Naive thymus-derived CD4-positive, alpha-beta T cell (primary cell): ENCODE data around the gene ANKS1B. TPM values are rescaled to one million over a fixed set of nuclear protein-coding genes. Genes with fewer than 3 reads are reported as not detected.
"Not testable (repeated sequence)": the region's sequence is repeated elsewhere in the genome, so short reads cannot be mapped to it uniquely, and the experiment has no call there.

ENCODE experiments used
- ATAC-seq: fragments of 150-1000 bp; cut with Tn5 transposase; 2 replicates; pipeline ENCODE4 v1.10.0; 2021; ENCODE audit warnings: mild to moderate bottlenecking, moderate library complexity
- CTCF ChIA-PET: fragments of 350-600 bp; sonication (Branson Sonifier 250); formaldehyde crosslinking; loops from one replicate; lab custom pipeline; 2021; ENCODE audit warnings: antibody characterized with exemption; lab: Charles Lee
- POLR2A ChIA-PET: fragments of 350-600 bp; sonication (Branson Sonifier 250); formaldehyde crosslinking; loops from one replicate; lab custom pipeline; 2021; ENCODE audit warnings: antibody characterized with exemption, inconsistent platforms; lab: Charles Lee
- DNase-seq, 9 donors: peaks; one replicate each; pipeline versions ENCODE4 v3.0.0 to v3.0.0-alpha.2; 2020 to 2022; ENCODE audit warnings: mixed read lengths in 1 of 9
- H3K27ac ChIP-seq: one replicate; pipeline ENCODE4 v1.7.0; 2013; ENCODE audit warnings: mild to moderate bottlenecking, low read depth, low read length, moderate library complexity
- H3K27me3 ChIP-seq, 2 donors: one replicate each; pipeline ENCODE4 v1.7.0; 2013; ENCODE audit warnings: low read length in 2 of 2, mild to moderate bottlenecking in 2 of 2, moderate library complexity in 2 of 2; ENCODE audit not compliant: control insufficient read depth in 2 of 2, insufficient read depth in 2 of 2
- H3K36me3 ChIP-seq, 3 experiments: 1 replicate in 2 of 3; 2 replicates in 1 of 3; pipeline ENCODE4 v1.7.0; 2013; ENCODE audit warnings: low read length in 3 of 3, mild to moderate bottlenecking in 3 of 3, moderate library complexity in 1 of 3; ENCODE audit not compliant: insufficient read depth in 3 of 3, control insufficient read depth in 2 of 3
- H3K4me1 ChIP-seq, 2 donors: one replicate each; pipeline ENCODE4 v1.7.0; 2013; ENCODE audit warnings: low read length in 2 of 2, mild to moderate bottlenecking in 2 of 2, moderate library complexity in 1 of 2; ENCODE audit not compliant: control insufficient read depth in 2 of 2, insufficient read depth in 2 of 2
- H3K4me3 ChIP-seq: 2 replicates; pipeline ENCODE4 v1.7.0; 2013; ENCODE audit warnings: mild to moderate bottlenecking, low read length
- H3K9me3 ChIP-seq, 3 experiments: 1 replicate in 2 of 3; 2 replicates in 1 of 3; pipeline ENCODE4 v1.7.0; 2013; ENCODE audit warnings: low read length in 3 of 3; ENCODE audit not compliant: control insufficient read depth in 2 of 3
- H3K27ac Mint-ChIP-seq, 9 donors: one replicate each; pipeline ENCODE4 v1.8.0; 2020 to 2022; ENCODE audit warnings: mixed read lengths in 9 of 9, mild to moderate bottlenecking in 8 of 9, moderate library complexity in 5 of 9, inconsistent platforms in 2 of 9
- H3K27me3 Mint-ChIP-seq, 5 donors: one replicate each; pipeline ENCODE4 v1.8.0; 2021 to 2022; ENCODE audit warnings: mixed read lengths in 5 of 5, mild to moderate bottlenecking in 1 of 5
- H3K36me3 Mint-ChIP-seq, 5 donors: one replicate each; pipeline ENCODE4 v1.8.0; 2020 to 2022; ENCODE audit warnings: mixed read lengths in 5 of 5, mild to moderate bottlenecking in 3 of 5, inconsistent platforms in 1 of 5
- H3K4me1 Mint-ChIP-seq, 7 donors: one replicate each; pipeline ENCODE4 v1.8.0; 2020 to 2022; ENCODE audit warnings: mixed read lengths in 7 of 7, mild to moderate bottlenecking in 3 of 7, inconsistent platforms in 1 of 7
- H3K4me3 Mint-ChIP-seq, 10 donors: one replicate each; pipeline ENCODE4 v1.8.0; 2020 to 2022; ENCODE audit warnings: mild to moderate bottlenecking in 10 of 10, mixed read lengths in 10 of 10, moderate library complexity in 6 of 10, inconsistent platforms in 2 of 10
- H3K9me3 Mint-ChIP-seq, 11 donors: one replicate each; pipeline ENCODE4 v1.8.0; 2020 to 2022; ENCODE audit warnings: mixed read lengths in 11 of 11, mild to moderate bottlenecking in 4 of 11, inconsistent platforms in 1 of 11, moderate library complexity in 1 of 11
- intact Hi-C, 2 donors: fragments of 100-400 bp; cut with micrococcal nuclease; formaldehyde crosslinking; loops; one replicate each; pipeline ENCODE4 v1.15.1; 2023
- polyA plus RNA-seq, 2 donors: library from polyadenylated mRNA; unstranded; fragments of 300-500 nt; fragmentation: Illumina TruSeq; gene quantifications; one replicate each; pipeline ENCODE4 v1.2.3, GENCODE V29; 2021
- total RNA-seq, 6 experiments: library from RNA in 5 of 6; stranded (reverse) in 5 of 6; gene quantifications; 1 replicate in 5 of 6; 2 replicates in 1 of 6; pipeline ENCODE4 v1.2.3 and lab custom pipeline; 2021 to 2026

ANKS1B gene
- total and polyA plus RNA-seq, 7 experiments from 2014 or later: 0.97 TPM; not detected in 6

DNA sequence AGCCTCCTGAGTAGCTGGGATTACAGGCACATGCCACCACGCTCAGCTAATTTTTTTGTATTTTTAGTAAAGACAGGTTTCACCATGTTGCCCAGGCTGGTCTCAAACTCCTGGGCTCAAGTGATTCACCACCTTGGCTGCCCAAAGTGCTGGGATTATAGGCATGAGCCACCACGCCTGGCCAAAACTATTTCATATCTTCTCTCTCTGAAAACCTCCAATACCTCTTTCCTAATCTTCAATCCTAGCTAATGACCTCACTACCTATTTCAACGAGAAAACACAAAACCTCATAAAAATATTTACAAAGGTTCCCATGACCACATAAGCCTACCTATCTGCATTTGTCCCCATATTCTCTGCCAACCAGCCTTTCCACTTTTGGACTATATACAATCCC is 32.3 kb upstream of the ANKS1B start:
- Mint-ChIP-seq H3K27ac (peak overlapping the region in 1 of 9 donors; percentile 1), H3K36me3 (peaks cover 0 to 7% (median 6%) of the 10 kb centered on the region in 5 donors), H3K27me3 (no peaks in the 10 kb centered on the region), H3K4me1 (no peaks in the 10 kb centered on the region), H3K9me3 (peaks cover 7 to 28% (median 10%) of the 10 kb centered on the region in 11 donors), H3K4me3 (no peak overlapping the region)
- no peak overlapping the region for H3K4me3 ChIP-seq
- no peaks in the 10 kb centered on the region for H3K4me1 ChIP-seq
- no peak overlapping the region for H3K27ac ChIP-seq
- no peaks in the 10 kb centered on the region for H3K9me3 ChIP-seq
- DNase-seq (no peak), ATAC-seq (no peak)
- no peaks in the 10 kb centered on the region for H3K36me3 ChIP-seq
- no peaks in the 10 kb centered on the region for H3K27me3 ChIP-seq
- CTCF ChIA-PET: no interaction called here
- intact Hi-C loops: no loop called here
- POLR2A ChIA-PET: no interaction called here

GRCh38 chr12:100016304-100016703 is 31.6 kb upstream of the ANKS1B start:
- H3K4me1 ChIP-seq, H3K27me3 Mint-ChIP-seq, DNase-seq, POLR2A ChIA-PET, H3K4me3 ChIP-seq, H3K27me3 ChIP-seq, intact Hi-C loops, H3K9me3 ChIP-seq, H3K36me3 Mint-ChIP-seq, H3K27ac ChIP-seq, H3K4me1 Mint-ChIP-seq, CTCF ChIA-PET, H3K4me3 Mint-ChIP-seq, H3K27ac Mint-ChIP-seq, ATAC-seq, H3K36me3 ChIP-seq: not testable (repeated sequence)
- peaks cover under 1 to 25% (median 11%) of the 10 kb centered on the region in 11 donors for H3K9me3 Mint-ChIP-seq

GRCh38 chr12:100005846-100006245 is 21.1 kb upstream of the ANKS1B start:
- H3K27ac ChIP-seq, H3K4me1 Mint-ChIP-seq, H3K36me3 Mint-ChIP-seq, H3K27me3 Mint-ChIP-seq, ATAC-seq, H3K4me3 ChIP-seq, H3K4me3 Mint-ChIP-seq, CTCF ChIA-PET, H3K27ac Mint-ChIP-seq, H3K36me3 ChIP-seq, H3K9me3 ChIP-seq, POLR2A ChIA-PET, H3K4me1 ChIP-seq, DNase-seq, H3K27me3 ChIP-seq, intact Hi-C loops: not testable (repeated sequence)
- peaks cover 0 to 25% (median 8%) of the 10 kb centered on the region in 11 donors for H3K9me3 Mint-ChIP-seq

DNA sequence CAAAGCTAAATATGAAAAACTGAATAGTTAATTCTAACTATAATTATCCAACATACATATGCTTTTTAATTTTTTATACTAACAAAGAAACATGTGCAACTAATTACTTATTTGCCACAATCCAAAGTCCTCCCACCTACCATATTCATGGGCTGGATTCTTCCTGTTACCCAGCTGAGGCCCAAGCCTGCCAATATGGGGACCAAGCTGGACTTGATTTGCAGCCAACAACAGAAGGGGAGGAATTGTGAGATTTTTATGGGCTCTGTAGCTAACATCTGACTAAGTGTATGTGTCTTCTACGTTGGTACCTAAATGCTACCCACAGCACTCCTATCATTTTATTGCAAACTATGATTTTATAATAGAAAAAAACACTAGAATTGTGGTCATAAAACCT is 13.1 kb upstream of the ANKS1B start:
- POLR2A ChIA-PET: no interaction called here
- H3K36me3 Mint-ChIP-seq: peaks cover 0 to 4% (median 0%) of the 10 kb centered on the region in 5 donors
- H3K4me1 Mint-ChIP-seq: no peaks in the 10 kb centered on the region
- peaks cover 5 to 46% (median 18%) of the 10 kb centered on the region in 11 donors for H3K9me3 Mint-ChIP-seq
- CTCF ChIA-PET: no interaction called here
- ATAC-seq (no peak), DNase-seq (no peak)
- Histone ChIP-seq H3K4me1 (no peaks in the 10 kb centered on the region), H3K4me3 (no peak overlapping the region), H3K9me3 (peaks cover 0 to 8% (median 0%) of the 10 kb centered on the region in 3 experiments), H3K27me3 (no peaks in the 10 kb centered on the region), H3K36me3 (no peaks in the 10 kb centered on the region), H3K27ac (no peak overlapping the region)
- intact Hi-C loops: no loop called here
- H3K27ac Mint-ChIP-seq: no peak overlapping the region
- no peaks in the 10 kb centered on the region for H3K27me3 Mint-ChIP-seq
- no peak overlapping the region for H3K4me3 Mint-ChIP-seq

DNA sequence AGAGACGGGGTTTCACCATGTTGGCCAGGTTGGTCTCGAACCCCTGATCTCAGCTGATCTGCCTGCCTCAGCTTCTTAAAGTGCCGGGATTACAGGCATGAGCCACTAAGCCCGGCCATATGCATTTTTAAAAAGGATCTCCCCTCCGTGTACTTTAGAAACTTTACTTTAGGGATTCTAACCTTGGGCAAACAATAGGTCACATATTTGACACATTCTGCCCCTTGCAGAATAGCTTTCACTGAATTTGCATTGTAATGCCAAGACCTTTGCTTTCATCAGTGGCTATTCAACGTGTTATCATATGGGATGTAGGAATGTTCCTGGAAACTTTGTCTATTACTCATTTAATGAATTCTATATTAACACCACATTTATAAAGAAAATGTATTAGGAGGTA is 11.4 kb upstream of the ANKS1B start:
- POLR2A ChIA-PET: no interaction called here
- ATAC-seq (no peak), DNase-seq (no peak)
- Mint-ChIP-seq H3K4me3 (no peak overlapping the region), H3K36me3 (peaks cover 0 to 4% (median 0%) of the 10 kb centered on the region in 5 donors), H3K27ac (no peak overlapping the region), H3K4me1 (no peaks in the 10 kb centered on the region), H3K9me3 (peaks cover 5 to 46% (median 18%) of the 10 kb centered on the region in 11 donors), H3K27me3 (peaks cover 0 to 7% (median 2%) of the 10 kb centered on the region in 5 donors)
- intact Hi-C loops: no loop called here
- CTCF ChIA-PET: no interaction called here
- Histone ChIP-seq H3K4me1 (no peaks in the 10 kb centered on the region), H3K4me3 (no peak overlapping the region), H3K36me3 (no peaks in the 10 kb centered on the region), H3K27me3 (no peaks in the 10 kb centered on the region), H3K9me3 (peaks cover 0 to 8% (median 0%) of the 10 kb centered on the region in 3 experiments), H3K27ac (no peak overlapping the region)

- Histone ChIP-seq H3K27ac (no peak overlapping the region), H3K4me1 (no peaks in the 10 kb centered on the region), H3K4me3 (no peak overlapping the region), H3K27me3 (no peaks in the 10 kb centered on the region), H3K36me3 (no peaks in the 10 kb centered on the region), H3K9me3 (no peaks in the 10 kb centered on the region)
- POLR2A ChIA-PET: no interaction called here
- intact Hi-C loops: no loop called here
- peaks cover 0 to 16% (median 14%) of the 10 kb centered on the region in 7 donors for H3K4me1 Mint-ChIP-seq
- ATAC-seq (no peak), DNase-seq (no peak)
- CTCF ChIA-PET: no interaction called here
- H3K9me3 Mint-ChIP-seq: peaks cover 0 to 3% (median 0%) of the 10 kb centered on the region in 11 donors
- peaks cover 0 to 8% (median 0%) of the 10 kb centered on the region in 5 donors for H3K36me3 Mint-ChIP-seq
- H3K27ac Mint-ChIP-seq: no peak overlapping the region
- H3K4me3 Mint-ChIP-seq: peak overlapping the region in 9 of 10 donors; percentile 45 to 78 (median 62)
- peaks cover 58 to 69% (median 61%) of the 10 kb centered on the region in 5 donors for H3K27me3 Mint-ChIP-seq
Measured at GRCh38 chr12:99985631-99986030, 895 bp upstream of the ANKS1B start.

DNA sequence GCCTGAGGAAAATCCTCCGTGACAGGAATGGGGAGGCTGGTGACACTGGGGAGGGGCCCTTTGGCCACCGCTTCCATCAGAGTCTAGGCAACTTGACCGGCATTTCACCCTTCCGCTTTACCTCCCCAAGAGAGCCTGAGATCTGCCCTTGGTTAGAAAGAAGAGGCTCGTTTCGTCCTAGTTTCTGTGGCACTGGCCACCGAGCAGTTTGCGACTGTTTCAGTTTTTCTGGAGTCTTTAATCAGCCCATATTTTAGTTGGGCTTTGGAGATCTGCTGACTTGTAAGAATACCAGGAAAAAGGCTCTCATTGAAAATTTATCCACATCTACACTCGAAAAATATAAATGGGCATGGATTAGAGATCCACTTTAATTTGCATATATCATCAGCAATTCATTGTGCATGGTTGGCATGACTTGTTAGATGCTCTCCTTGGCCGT is 414 bp upstream of the ANKS1B start:
- Histone ChIP-seq H3K4me3 (no peak overlapping the region), H3K36me3 (no peaks in the 10 kb centered on the region), H3K9me3 (no peaks in the 10 kb centered on the region), H3K27ac (no peak overlapping the region), H3K27me3 (no peaks in the 10 kb centered on the region), H3K4me1 (no peaks in the 10 kb centered on the region)
- ATAC-seq (no peak), DNase-seq (no peak)
- peaks cover 0 to 8% (median 0%) of the 10 kb centered on the region in 5 donors for H3K36me3 Mint-ChIP-seq
- no peak overlapping the region for H3K27ac Mint-ChIP-seq
- POLR2A ChIA-PET: no interaction called here
- H3K9me3 Mint-ChIP-seq: peaks cover 0 to 3% (median 0%) of the 10 kb centered on the region in 11 donors
- peaks cover 0 to 16% (median 14%) of the 10 kb centered on the region in 7 donors for H3K4me1 Mint-ChIP-seq
- peak overlapping the region in 9 of 10 donors; percentile 45 to 78 (median 62) for H3K4me3 Mint-ChIP-seq
- peaks cover 63 to 74% (median 65%) of the 10 kb centered on the region in 5 donors for H3K27me3 Mint-ChIP-seq
- intact Hi-C loops: no loop called here
- CTCF ChIA-PET: no interaction called here
